GM21528 (cell line): ENCODE measurements around the gene SYK.

Source experiments
- ATAC-seq: cut with Tn5 transposase; IDR thresholded peaks from one replicate; pipeline ENCODE4 v1.9.1; 2021; ENCODE audit warnings: mild to moderate bottlenecking, moderate library complexity; ENCODE audit not compliant: unreplicated experiment, low FRiP score

The SYK gene

GRCh38 chr9:90844326-90844725 is 42.7 kb downstream of the SYK start:
- ATAC-seq, result no peak

- no peak for ATAC-seq
Observed at GRCh38 chr9:90846770-90847419, 45.3 kb downstream of the SYK start.

- ATAC-seq, result no peak
Observed at GRCh38 chr9:90847971-90848370, 46.4 kb downstream of the SYK start.

GRCh38 chr9:90848866-90849265 is 47.2 kb downstream of the SYK start:
- ATAC-seq, result no peak

GRCh38 chr9:90851444-90851843 is 49.8 kb downstream of the SYK start:
- ATAC-seq, result no peak

- ATAC-seq, result no peak
Observed at GRCh38 chr9:90853945-90854344, 52.3 kb downstream of the SYK start.

GRCh38 chr9:90854637-90855175 is 53.1 kb downstream of the SYK start:
- no peak for ATAC-seq

- ATAC-seq, result no peak
Observed at GRCh38 chr9:90855208-90855902, 53.7 kb downstream of the SYK start.

- no peak for ATAC-seq
Observed at GRCh38 chr9:90857091-90857490, 55.5 kb downstream of the SYK start.

- no peak for ATAC-seq
Observed at GRCh38 chr9:90857855-90858254, 56.2 kb downstream of the SYK start.

- ATAC-seq, result no peak
Observed at GRCh38 chr9:90858457-90858901, 56.9 kb downstream of the SYK start.

GRCh38 chr9:90860382-90860781 is 58.8 kb downstream of the SYK start:
- no peak for ATAC-seq

GRCh38 chr9:90860826-90861225 is 59.2 kb downstream of the SYK start:
- ATAC-seq, result no peak

- ATAC-seq, result no peak
Observed at GRCh38 chr9:90861380-90861779, 59.8 kb downstream of the SYK start.

- ATAC-seq, result no peak
Observed at GRCh38 chr9:90861826-90862740, 60.5 kb downstream of the SYK start.

GRCh38 chr9:90864779-90865178 is 63.2 kb downstream of the SYK start:
- ATAC-seq, result no peak

- ATAC-seq, result no peak
Observed at GRCh38 chr9:90867101-90867500, 65.5 kb downstream of the SYK start.

- ATAC-seq, result no peak
Observed at GRCh38 chr9:90868555-90868954, 66.9 kb downstream of the SYK start.

GRCh38 chr9:90869361-90869760 is 67.7 kb downstream of the SYK start:
- no peak for ATAC-seq

GRCh38 chr9:90870621-90871326 is 69.2 kb downstream of the SYK start:
- no peak for ATAC-seq
